HCT116 (cell line): Measurements from ENCODE around the gene MRPL1. TPM values are rescaled to one million over a fixed set of nuclear protein-coding genes. Genes with fewer than 3 reads are reported as not detected.

ENCODE experiments used
- ATAC-seq: fragments of 200-7000 bp; cut with Tn5 transposase; 2 replicates; pipeline ENCODE4 v1.9.1; 2020; ENCODE audit warnings: mild to moderate bottlenecking, moderate library complexity
- BruUV-seq: library from RNA; stranded (reverse); fragments of 400-500 nt; replicated peaks from 2 replicates; lab custom pipeline; 2021; lab: Mats Ljungman, UMichigan
- CTCF ChIA-PET: fragments of 300-600 bp; sonication (Branson Sonifier 250); formaldehyde crosslinking; loops from one replicate; lab custom pipeline; 2021; ENCODE audit warnings: antibody characterized with exemption; lab: Charles Lee
- POLR2A ChIA-PET: fragments of 300-600, 350-600 bp; sonication (Branson Sonifier 250); formaldehyde crosslinking; loops from one replicate; lab custom pipeline; 2021; ENCODE audit warnings: antibody characterized with exemption; lab: Charles Lee
- RAD21 ChIA-PET, 2 experiments: fragments of 300-600 bp; sonication (Branson Sonifier 250); formaldehyde crosslinking; loops; one replicate each; lab custom pipeline; 2023; ENCODE audit warnings: low total read pairs in 2 of 2; ENCODE audit not compliant: uncharacterized antibody in 2 of 2, unreplicated experiment in 2 of 2, low non-redundant PET in 1 of 2; lab: Charles Lee
- DNase-seq: peaks from one replicate; pipeline ENCODE4 v3.0.0-alpha.2; 2010; ENCODE audit warnings: low read depth, low spot score
- H2AFZ ChIP-seq: fragments of 200-600 bp; shearing (Covaris generic), sonication (generic); 2 replicates; pipeline ENCODE4 v1.6.1; 2017; ENCODE audit warnings: low read depth, mixed run types, mixed read lengths, antibody characterized with exemption, low read length; ENCODE audit not compliant: poor library complexity, severe bottlenecking
- H3K27ac ChIP-seq: 2 replicates; pipeline ENCODE4 v1.5.1; 2012; ENCODE audit warnings: low read depth, low read length
- H3K27me3 ChIP-seq: fragments of 200-600 bp; sonication (generic); 2 replicates; pipeline ENCODE4 v1.6.1; 2016; ENCODE audit warnings: mixed run types, low read length, mixed read lengths; ENCODE audit not compliant: insufficient read depth
- H3K36me3 ChIP-seq, 2 experiments: fragments of 200-500 bp in 1 of 2; fragments of 200-600 bp in 1 of 2; sonication (Bioruptor generic) in 1 of 2; sonication (generic) in 1 of 2; 2 replicates each; pipeline versions ENCODE4 v1.5.1 to v1.6.1; 2014 to 2016; ENCODE audit warnings: low read length in 2 of 2, inconsistent platforms in 1 of 2, mixed read lengths in 1 of 2, mixed run types in 1 of 2; ENCODE audit not compliant: insufficient read depth in 2 of 2, control insufficient read depth in 1 of 2
- H3K4me1 ChIP-seq, 2 experiments: fragments of 200-600 bp in 1 of 2; sonication (generic) in 1 of 2; 2 replicates each; pipeline versions ENCODE4 v1.5.1 to v1.6.1; 2012 to 2017; ENCODE audit warnings: low read length in 2 of 2, inconsistent platforms in 1 of 2, mild to moderate bottlenecking in 1 of 2, mixed read lengths in 1 of 2, mixed run types in 1 of 2, moderate library complexity in 1 of 2; ENCODE audit not compliant: insufficient read depth in 2 of 2, control insufficient read depth in 1 of 2
- H3K4me2 ChIP-seq: fragments of 200-600 bp; sonication (generic); 2 replicates; pipeline ENCODE4 v1.6.1; 2017; ENCODE audit warnings: mixed run types, low read length, mixed read lengths
- H3K4me3 ChIP-seq, 2 experiments: fragments of 200-600 bp in 1 of 2; sonication (generic) in 1 of 2; replicated peaks in 1 of 2; 2 replicates each; pipeline ENCODE4 v1.5.1; 2011 to 2016; ENCODE audit warnings: low read length in 2 of 2, control low read depth in 1 of 2, low read depth in 1 of 2, mild to moderate bottlenecking in 1 of 2, mixed read lengths in 1 of 2, mixed run types in 1 of 2
- H3K79me2 ChIP-seq: fragments of 200-600 bp; sonication (generic); 2 replicates; pipeline ENCODE4 v1.6.1; 2017; ENCODE audit warnings: mild to moderate bottlenecking, mixed run types, low read length, moderate library complexity, mixed read lengths; ENCODE audit not compliant: insufficient read depth
- H3K9ac ChIP-seq: fragments of 200-600 bp; sonication (generic); 2 replicates; pipeline ENCODE4 v1.6.1; 2016; ENCODE audit warnings: low read length, mixed read lengths
- H3K9me2 ChIP-seq: fragments of 200-600 bp; sonication (generic), shearing (Covaris generic); 2 replicates; pipeline ENCODE4 v1.6.1; 2017; ENCODE audit warnings: mixed run types, mild to moderate bottlenecking, moderate library complexity; ENCODE audit not compliant: insufficient read depth
- H3K9me3 ChIP-seq, 2 experiments: fragments of 200-500 bp in 1 of 2; fragments of 200-600 bp in 1 of 2; sonication (Bioruptor generic) in 1 of 2; sonication (generic) in 1 of 2; 2 replicates each; pipeline ENCODE4 v1.6.1; 2014 to 2017; ENCODE audit warnings: low read length in 2 of 2, mixed read lengths in 2 of 2, inconsistent platforms in 1 of 2, low read depth in 1 of 2, mild to moderate bottlenecking in 1 of 2, mixed run types in 1 of 2, moderate library complexity in 1 of 2; ENCODE audit not compliant: control insufficient read depth in 1 of 2, insufficient read depth in 1 of 2
- H4K20me1 ChIP-seq: fragments of 200-600 bp; sonication (generic), shearing (Covaris generic); 2 replicates; pipeline ENCODE4 v1.6.1; 2017; ENCODE audit warnings: mixed run types, mild to moderate bottlenecking, moderate library complexity; ENCODE audit not compliant: insufficient read depth
- CBX3 ChIP-seq: IDR thresholded peaks from 2 replicates; pipeline ENCODE4 v1.6.1; 2012; ENCODE audit warnings: low read depth
- CEBPB ChIP-seq: IDR thresholded peaks from 2 replicates; pipeline ENCODE4 v1.6.1; 2012; ENCODE audit warnings: low read depth
- EZH2 ChIP-seq: fragments of 200-600 bp; sonication (generic); IDR thresholded peaks from 2 replicates; pipeline ENCODE4 v1.6.1; 2017; ENCODE audit warnings: antibody characterized with exemption, mixed run types
- EZH2phosphoT487 ChIP-seq: fragments of 200-600 bp; IDR thresholded peaks from 2 replicates; pipeline ENCODE4 v1.6.1; 2018; ENCODE audit warnings: antibody characterized with exemption, borderline replicate concordance
- JUND ChIP-seq: IDR thresholded peaks from 2 replicates; pipeline ENCODE4 v1.6.1; 2012
- POLR2A ChIP-seq: IDR thresholded peaks from 2 replicates; pipeline ENCODE4 v1.7.0; 2011; ENCODE audit warnings: borderline replicate concordance; ENCODE audit not compliant: insufficient read depth, insufficient read length; ENCODE audit errors: extremely low read depth
- ZNF274 ChIP-seq: fragments of 200-500 bp; sonication (Bioruptor generic); IDR thresholded peaks from 2 replicates; pipeline ENCODE4 v1.6.1; 2014; ENCODE audit warnings: mild to moderate bottlenecking, low read depth, low read length, inconsistent platforms
- intact Hi-C: fragments of 100-400 bp; cut with micrococcal nuclease; formaldehyde crosslinking; loops from 2 replicates; pipeline ENCODE4 v1.10.0; 2022
- total RNA-seq: library from RNA; stranded (reverse); gene quantifications from one replicate; pipeline ENCODE4 v1.2.1, GENCODE V29; 2021; ENCODE audit not compliant: unreplicated experiment
- TF ChIP-seq, protein P1 (sequence below): IDR thresholded peaks from 2 replicates; pipeline ENCODE4 v1.6.1; 2012
- TF ChIP-seq, protein P2 (sequence below): IDR thresholded peaks from 2 replicates; pipeline ENCODE4 v1.6.1; 2012; ENCODE audit warnings: low read depth

MRPL1 gene
- total RNA-seq, 1 experiment from 2014 or later = 54.9 TPM

DNA sequence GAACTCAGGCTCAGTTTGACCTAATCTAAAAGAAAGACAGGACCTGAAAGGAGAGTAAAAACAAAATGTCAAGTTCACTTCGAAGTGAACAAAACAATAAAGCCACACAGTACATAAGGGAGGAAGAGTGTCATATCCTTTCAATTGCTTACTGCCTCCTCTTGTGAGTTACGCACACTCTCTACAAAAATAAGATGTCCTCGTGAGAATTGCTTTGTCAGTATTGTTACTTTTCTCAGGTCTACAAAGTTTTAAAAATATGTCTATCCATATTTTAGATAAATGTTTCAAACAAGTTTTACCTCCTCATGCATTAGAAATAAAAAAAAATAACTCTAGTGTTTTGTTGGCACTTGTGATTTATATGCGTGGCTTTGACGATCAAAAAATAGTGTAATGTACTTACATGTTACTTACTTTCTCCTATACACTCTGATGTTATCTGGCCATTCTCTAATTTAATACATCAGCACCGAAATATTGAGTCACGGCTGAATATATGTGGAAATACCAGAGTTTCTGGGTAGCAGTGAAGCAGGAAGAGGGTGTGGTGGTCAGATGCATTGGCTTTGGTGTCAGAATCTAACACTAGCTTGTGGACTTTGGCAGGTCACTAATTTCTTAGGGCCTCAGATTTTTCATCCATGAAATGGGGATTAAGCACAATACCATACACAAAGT lies 8.1 kb upstream of the MRPL1 start:
- DNase-seq (no peak), ATAC-seq (no peak)
- Histone ChIP-seq H3K79me2 (no peaks in the 10 kb centered on the region), H3K9me3 (no peaks in the 10 kb centered on the region), H4K20me1 (no peaks in the 10 kb centered on the region), H3K9ac (no peak overlapping the region), H3K4me3 (no peak overlapping the region), H3K27me3 (no peaks in the 10 kb centered on the region), H2AFZ (no peak overlapping the region), H3K4me1 (no peaks in the 10 kb centered on the region), H3K27ac (no peak overlapping the region), H3K9me2 (no peaks in the 10 kb centered on the region), H3K36me3 (no peaks in the 10 kb centered on the region), H3K4me2 (no peak overlapping the region)
- ChIA-PET CTCF (no interaction called here), RAD21 (no interaction called here), POLR2A (no interaction called here)
- intact Hi-C loops = no loop called here
- TF ChIP-seq, protein P1, sequence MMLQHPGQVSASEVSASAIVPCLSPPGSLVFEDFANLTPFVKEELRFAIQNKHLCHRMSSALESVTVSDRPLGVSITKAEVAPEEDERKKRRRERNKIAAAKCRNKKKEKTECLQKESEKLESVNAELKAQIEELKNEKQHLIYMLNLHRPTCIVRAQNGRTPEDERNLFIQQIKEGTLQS = no peak
- TF ChIP-seq CEBPB (no peak), ZNF274 (no peak), CBX3 (no peak), EZH2phosphoT487 (no peak), EZH2 (no peak), JUND (no peak), POLR2A (no peak)
- TF ChIP-seq, protein P2, sequence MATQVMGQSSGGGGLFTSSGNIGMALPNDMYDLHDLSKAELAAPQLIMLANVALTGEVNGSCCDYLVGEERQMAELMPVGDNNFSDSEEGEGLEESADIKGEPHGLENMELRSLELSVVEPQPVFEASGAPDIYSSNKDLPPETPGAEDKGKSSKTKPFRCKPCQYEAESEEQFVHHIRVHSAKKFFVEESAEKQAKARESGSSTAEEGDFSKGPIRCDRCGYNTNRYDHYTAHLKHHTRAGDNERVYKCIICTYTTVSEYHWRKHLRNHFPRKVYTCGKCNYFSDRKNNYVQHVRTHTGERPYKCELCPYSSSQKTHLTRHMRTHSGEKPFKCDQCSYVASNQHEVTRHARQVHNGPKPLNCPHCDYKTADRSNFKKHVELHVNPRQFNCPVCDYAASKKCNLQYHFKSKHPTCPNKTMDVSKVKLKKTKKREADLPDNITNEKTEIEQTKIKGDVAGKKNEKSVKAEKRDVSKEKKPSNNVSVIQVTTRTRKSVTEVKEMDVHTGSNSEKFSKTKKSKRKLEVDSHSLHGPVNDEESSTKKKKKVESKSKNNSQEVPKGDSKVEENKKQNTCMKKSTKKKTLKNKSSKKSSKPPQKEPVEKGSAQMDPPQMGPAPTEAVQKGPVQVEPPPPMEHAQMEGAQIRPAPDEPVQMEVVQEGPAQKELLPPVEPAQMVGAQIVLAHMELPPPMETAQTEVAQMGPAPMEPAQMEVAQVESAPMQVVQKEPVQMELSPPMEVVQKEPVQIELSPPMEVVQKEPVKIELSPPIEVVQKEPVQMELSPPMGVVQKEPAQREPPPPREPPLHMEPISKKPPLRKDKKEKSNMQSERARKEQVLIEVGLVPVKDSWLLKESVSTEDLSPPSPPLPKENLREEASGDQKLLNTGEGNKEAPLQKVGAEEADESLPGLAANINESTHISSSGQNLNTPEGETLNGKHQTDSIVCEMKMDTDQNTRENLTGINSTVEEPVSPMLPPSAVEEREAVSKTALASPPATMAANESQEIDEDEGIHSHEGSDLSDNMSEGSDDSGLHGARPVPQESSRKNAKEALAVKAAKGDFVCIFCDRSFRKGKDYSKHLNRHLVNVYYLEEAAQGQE = no peak
- BruUV-seq = no TSS peak
